ENCODE measurements around the gene ITGA6.

ITGA6 gene

GRCh38 chr2:172442072-172442895 is 14.9 kb downstream of the ITGA6 start:
- DNase-seq (ENCODE audit: low spot score): peak; percentile 98

GRCh38 chr2:172445851-172446250 is 18.5 kb downstream of the ITGA6 start:
- no peak for DNase-seq (ENCODE audit: low spot score)

- peak; percentile 21 for DNase-seq (ENCODE audit: low spot score)
Observed at GRCh38 chr2:172446474-172447063, 19.2 kb downstream of the ITGA6 start.

GRCh38 chr2:172447811-172448493 is 20.6 kb downstream of the ITGA6 start:
- peak; percentile 49 for DNase-seq (ENCODE audit: low spot score)

- no peak for DNase-seq (ENCODE audit: low spot score)
Observed at GRCh38 chr2:172448544-172449267, 21.3 kb downstream of the ITGA6 start.

- peak; percentile 78 for DNase-seq (ENCODE audit: low spot score)
Observed at GRCh38 chr2:172449911-172450550, 22.6 kb downstream of the ITGA6 start.

- no peak for DNase-seq (ENCODE audit: low spot score)
Observed at GRCh38 chr2:172451923-172452322, 24.5 kb downstream of the ITGA6 start.

- DNase-seq (ENCODE audit: low spot score): no peak
Observed at GRCh38 chr2:172452845-172453244, 25.5 kb downstream of the ITGA6 start.

- no peak for DNase-seq (ENCODE audit: low spot score)
Observed at GRCh38 chr2:172454404-172455120, 27.2 kb downstream of the ITGA6 start.

- peak; percentile 40 for DNase-seq (ENCODE audit: low spot score)
Observed at GRCh38 chr2:172455121-172455515, 27.7 kb downstream of the ITGA6 start.

- DNase-seq (ENCODE audit: low spot score): peak; percentile 69
Observed at GRCh38 chr2:172456002-172456401, 28.6 kb downstream of the ITGA6 start.

- no peak for DNase-seq (ENCODE audit: low spot score)
Observed at GRCh38 chr2:172457536-172457935, 30.1 kb downstream of the ITGA6 start.

- DNase-seq (ENCODE audit: low spot score): no peak
Observed at GRCh38 chr2:172458561-172459124, 31.3 kb downstream of the ITGA6 start.

GRCh38 chr2:172460780-172461201 is 33.4 kb downstream of the ITGA6 start:
- no peak for DNase-seq (ENCODE audit: low spot score)

- DNase-seq (ENCODE audit: low spot score): peak; percentile 60
Observed at GRCh38 chr2:172461591-172462372, 34.4 kb downstream of the ITGA6 start.

- DNase-seq (ENCODE audit: low spot score): no peak
Observed at GRCh38 chr2:172462373-172462848, 35.0 kb downstream of the ITGA6 start.

- DNase-seq (ENCODE audit: low spot score): peak; percentile 88
Observed at GRCh38 chr2:172462849-172463381, 35.5 kb downstream of the ITGA6 start.

GRCh38 chr2:172464400-172465129 is 37.2 kb downstream of the ITGA6 start:
- DNase-seq (ENCODE audit: low spot score): peak; percentile 78
